ENCODE measurements around the gene PLEKHA5.

Gene PLEKHA5, protein sequence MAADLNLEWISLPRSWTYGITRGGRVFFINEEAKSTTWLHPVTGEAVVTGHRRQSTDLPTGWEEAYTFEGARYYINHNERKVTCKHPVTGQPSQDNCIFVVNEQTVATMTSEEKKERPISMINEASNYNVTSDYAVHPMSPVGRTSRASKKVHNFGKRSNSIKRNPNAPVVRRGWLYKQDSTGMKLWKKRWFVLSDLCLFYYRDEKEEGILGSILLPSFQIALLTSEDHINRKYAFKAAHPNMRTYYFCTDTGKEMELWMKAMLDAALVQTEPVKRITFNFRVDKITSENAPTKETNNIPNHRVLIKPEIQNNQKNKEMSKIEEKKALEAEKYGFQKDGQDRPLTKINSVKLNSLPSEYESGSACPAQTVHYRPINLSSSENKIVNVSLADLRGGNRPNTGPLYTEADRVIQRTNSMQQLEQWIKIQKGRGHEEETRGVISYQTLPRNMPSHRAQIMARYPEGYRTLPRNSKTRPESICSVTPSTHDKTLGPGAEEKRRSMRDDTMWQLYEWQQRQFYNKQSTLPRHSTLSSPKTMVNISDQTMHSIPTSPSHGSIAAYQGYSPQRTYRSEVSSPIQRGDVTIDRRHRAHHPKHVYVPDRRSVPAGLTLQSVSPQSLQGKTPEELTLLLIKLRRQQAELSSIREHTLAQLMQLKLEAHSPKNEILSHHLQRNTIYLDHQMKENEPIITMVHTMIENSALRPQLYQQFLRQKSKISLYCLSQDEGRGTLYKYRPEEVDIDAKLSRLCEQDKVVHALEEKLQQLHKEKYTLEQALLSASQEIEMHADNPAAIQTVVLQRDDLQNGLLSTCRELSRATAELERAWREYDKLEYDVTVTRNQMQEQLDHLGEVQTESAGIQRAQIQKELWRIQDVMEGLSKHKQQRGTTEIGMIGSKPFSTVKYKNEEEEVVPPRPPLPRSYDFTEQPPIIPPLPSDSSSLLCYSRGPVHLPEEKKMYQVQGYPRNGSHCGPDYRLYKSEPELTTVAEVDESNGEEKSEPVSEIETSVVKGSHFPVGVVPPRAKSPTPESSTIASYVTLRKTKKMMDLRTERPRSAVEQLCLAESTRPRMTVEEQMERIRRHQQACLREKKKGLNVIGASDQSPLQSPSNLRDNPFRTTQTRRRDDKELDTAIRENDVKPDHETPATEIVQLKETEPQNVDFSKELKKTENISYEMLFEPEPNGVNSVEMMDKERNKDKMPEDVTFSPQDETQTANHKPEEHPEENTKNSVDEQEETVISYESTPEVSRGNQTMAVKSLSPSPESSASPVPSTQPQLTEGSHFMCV

GRCh38 chr12:19129486-19130223 is at the start of gene PLEKHA5:
PLEKHA5 (plus strand) TSS chr12:19129733; CDS start chr12:19129800, 67 bp downstream.
- TF ChIP-seq, protein P1, sequence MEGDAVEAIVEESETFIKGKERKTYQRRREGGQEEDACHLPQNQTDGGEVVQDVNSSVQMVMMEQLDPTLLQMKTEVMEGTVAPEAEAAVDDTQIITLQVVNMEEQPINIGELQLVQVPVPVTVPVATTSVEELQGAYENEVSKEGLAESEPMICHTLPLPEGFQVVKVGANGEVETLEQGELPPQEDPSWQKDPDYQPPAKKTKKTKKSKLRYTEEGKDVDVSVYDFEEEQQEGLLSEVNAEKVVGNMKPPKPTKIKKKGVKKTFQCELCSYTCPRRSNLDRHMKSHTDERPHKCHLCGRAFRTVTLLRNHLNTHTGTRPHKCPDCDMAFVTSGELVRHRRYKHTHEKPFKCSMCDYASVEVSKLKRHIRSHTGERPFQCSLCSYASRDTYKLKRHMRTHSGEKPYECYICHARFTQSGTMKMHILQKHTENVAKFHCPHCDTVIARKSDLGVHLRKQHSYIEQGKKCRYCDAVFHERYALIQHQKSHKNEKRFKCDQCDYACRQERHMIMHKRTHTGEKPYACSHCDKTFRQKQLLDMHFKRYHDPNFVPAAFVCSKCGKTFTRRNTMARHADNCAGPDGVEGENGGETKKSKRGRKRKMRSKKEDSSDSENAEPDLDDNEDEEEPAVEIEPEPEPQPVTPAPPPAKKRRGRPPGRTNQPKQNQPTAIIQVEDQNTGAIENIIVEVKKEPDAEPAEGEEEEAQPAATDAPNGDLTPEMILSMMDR (IDR thresholded peaks at IDR 0.05; ENCODE audit: extremely low read depth, insufficient read depth, missing control alignments) = no peak
- DNase-seq (ENCODE audit: low spot score) = peak; percentile 48
- in situ Hi-C loops (cut with MboI; ENCODE audit: low pct_unique_long_range_greater_than_20kb, low sequenced_read_pairs, unreplicated experiment) = no loop called here

DNA sequence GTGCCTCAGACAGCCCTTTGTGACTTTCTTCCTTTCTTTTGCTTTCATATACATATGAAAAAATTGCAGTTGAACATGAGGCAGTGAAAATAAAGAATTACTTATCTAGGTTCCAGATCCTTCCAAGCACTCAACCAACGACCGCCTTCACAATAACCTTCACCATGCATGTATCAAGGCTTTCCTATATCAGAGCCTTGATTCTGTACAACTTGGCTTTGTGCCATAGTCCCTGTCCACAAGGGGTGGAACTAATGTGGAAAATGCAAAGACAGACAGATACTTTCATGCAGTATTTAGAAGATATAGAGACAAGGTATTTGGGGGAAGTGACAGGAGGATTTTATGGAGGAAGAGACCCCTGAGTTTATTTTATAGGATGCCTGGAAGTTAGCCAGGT is 48.6 kb upstream of the PLEKHA5 start:
- in situ Hi-C loops (cut with MboI; ENCODE audit: low pct_unique_long_range_greater_than_20kb, low sequenced_read_pairs, unreplicated experiment) = no loop called here
- DNase-seq (ENCODE audit: low spot score) = no peak
- TF ChIP-seq, protein P1 (IDR thresholded peaks at IDR 0.05; ENCODE audit: extremely low read depth, insufficient read depth, missing control alignments) = no peak

DNA sequence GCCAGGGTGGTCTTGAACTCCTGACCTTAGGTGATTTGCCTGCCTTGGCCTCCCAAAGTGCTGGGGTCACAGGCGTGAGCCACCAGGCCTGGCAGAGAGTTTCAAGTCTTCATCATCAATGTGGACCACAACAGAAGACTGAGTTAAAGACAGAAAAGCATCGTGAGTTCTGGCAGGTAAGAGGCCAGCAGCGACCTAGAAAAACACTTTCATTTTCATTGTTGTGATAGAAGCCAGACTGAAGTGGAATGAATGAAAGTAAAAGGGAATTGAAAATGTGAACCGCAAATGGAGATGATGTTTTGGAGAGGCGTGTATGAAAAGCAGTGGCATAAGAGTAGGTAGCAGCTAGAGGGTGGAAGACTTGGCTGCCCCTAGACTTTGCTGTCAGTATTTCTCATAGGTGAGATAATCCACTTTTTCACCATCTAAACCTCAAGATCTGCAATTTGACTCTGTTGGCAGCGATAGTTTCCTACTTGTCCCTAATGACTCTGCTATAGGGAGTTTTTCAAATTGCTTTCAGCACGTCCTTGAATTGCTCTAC is 47.1 kb upstream of the PLEKHA5 start:
- DNase-seq (ENCODE audit: low spot score) = no peak
- TF ChIP-seq, protein P1 (IDR thresholded peaks at IDR 0.05; ENCODE audit: extremely low read depth, insufficient read depth, missing control alignments) = no peak
- in situ Hi-C loops (cut with MboI; ENCODE audit: low pct_unique_long_range_greater_than_20kb, low sequenced_read_pairs, unreplicated experiment) = no loop called here

DNA sequence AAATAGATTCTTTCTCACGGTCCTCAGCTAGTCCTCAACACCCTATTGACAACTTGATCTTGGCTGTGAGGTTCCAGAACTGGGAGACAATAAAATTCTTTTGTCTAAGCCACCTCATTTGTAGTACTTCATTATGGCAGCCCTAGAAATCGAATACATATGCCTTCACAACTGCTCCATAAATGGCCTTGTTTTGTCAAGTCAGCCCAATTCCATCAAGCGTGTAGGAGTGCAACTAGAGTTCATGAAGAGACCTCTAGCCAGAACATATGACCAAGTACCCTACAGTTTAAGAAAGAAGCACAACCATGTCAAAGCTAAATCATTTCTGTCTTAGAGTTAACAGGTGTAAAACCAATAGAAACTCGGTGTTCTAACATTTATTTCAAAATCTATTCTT is 45.0 kb upstream of the PLEKHA5 start:
- TF ChIP-seq, protein P1 (IDR thresholded peaks at IDR 0.05; ENCODE audit: extremely low read depth, insufficient read depth, missing control alignments) = no peak
- DNase-seq (ENCODE audit: low spot score) = no peak
- in situ Hi-C loops (cut with MboI; ENCODE audit: low pct_unique_long_range_greater_than_20kb, low sequenced_read_pairs, unreplicated experiment) = no loop called here

GRCh38 chr12:19085090-19085489 is 44.4 kb upstream of the PLEKHA5 start:
- TF ChIP-seq, protein P1 (IDR thresholded peaks at IDR 0.05; ENCODE audit: extremely low read depth, insufficient read depth, missing control alignments) = no peak
- no peak for DNase-seq (ENCODE audit: low spot score)
- in situ Hi-C loops (cut with MboI; ENCODE audit: low pct_unique_long_range_greater_than_20kb, low sequenced_read_pairs, unreplicated experiment) = no loop called here
